Caco-2 (cell line): Measurements from ENCODE around the gene CABP7. TPM values are rescaled to one million over a fixed set of nuclear protein-coding genes. Genes with fewer than 3 reads are reported as not detected.

Source experiments
- BruUV-seq: library from RNA; stranded (reverse); fragments of 400-500 nt; replicated peaks from 2 replicates; lab custom pipeline; 2021; lab: Mats Ljungman, UMichigan
- CTCF ChIA-PET: fragments of 300-600 bp; sonication (Branson Sonifier 250); formaldehyde crosslinking; loops from one replicate; lab custom pipeline; 2022; ENCODE audit warnings: antibody characterized with exemption; lab: Charles Lee
- POLR2A ChIA-PET: fragments of 300-600 bp; sonication (Branson Sonifier 250); formaldehyde crosslinking; loops from one replicate; lab custom pipeline; 2022; ENCODE audit warnings: antibody characterized with exemption; lab: Charles Lee
- DNase-seq, 2 experiments: peaks; one replicate each; pipeline versions ENCODE4 v3.0.0 to v3.0.0-alpha.2; 2020 to 2022
- H3K27me3 ChIP-seq: replicated peaks from 2 replicates; pipeline ENCODE4 v1.6.0; 2011; ENCODE audit warnings: low read length; ENCODE audit not compliant: control insufficient read depth, insufficient read depth
- H3K36me3 ChIP-seq: 2 replicates; pipeline ENCODE4 v1.5.1; 2011; ENCODE audit warnings: low read length; ENCODE audit not compliant: control insufficient read depth, insufficient read depth
- H3K4me1 ChIP-seq: fragments of 250-450 bp; sonication (Bioruptor Pico); 2 replicates; pipeline ENCODE4 v1.5.1; 2020; ENCODE audit warnings: mild to moderate bottlenecking
- H3K4me3 ChIP-seq: 2 replicates; pipeline ENCODE4 v1.5.1; 2011; ENCODE audit warnings: low read depth, mild to moderate bottlenecking, control low read depth, low read length
- H3K9me3 ChIP-seq: fragments of 250-450 bp; sonication (Bioruptor Pico); 2 replicates; pipeline ENCODE4 v1.5.1; 2020; ENCODE audit warnings: mild to moderate bottlenecking, moderate library complexity
- H3K27ac Mint-ChIP-seq: one replicate; pipeline ENCODE4 v1.8.0; 2022; ENCODE audit warnings: mixed read lengths; ENCODE audit not compliant: unreplicated experiment
- H3K27me3 Mint-ChIP-seq: one replicate; pipeline ENCODE4 v1.8.0; 2022; ENCODE audit warnings: mixed read lengths; ENCODE audit not compliant: insufficient read depth, unreplicated experiment
- H3K36me3 Mint-ChIP-seq: one replicate; pipeline ENCODE4 v1.8.0; 2022; ENCODE audit warnings: mild to moderate bottlenecking, mixed read lengths; ENCODE audit not compliant: insufficient read depth, unreplicated experiment
- H3K4me1 Mint-ChIP-seq: one replicate; pipeline ENCODE4 v1.8.0; 2022; ENCODE audit warnings: low read depth, mixed read lengths; ENCODE audit not compliant: unreplicated experiment
- H3K4me3 Mint-ChIP-seq: one replicate; pipeline ENCODE4 v1.8.0; 2022; ENCODE audit warnings: mild to moderate bottlenecking, moderate library complexity, mixed read lengths; ENCODE audit not compliant: unreplicated experiment
- H3K9me3 Mint-ChIP-seq: one replicate; pipeline ENCODE4 v1.8.0; 2022; ENCODE audit warnings: mixed read lengths; ENCODE audit not compliant: unreplicated experiment
- CTCF ChIP-seq, 2 experiments: fragments of 200-600 bp in 1 of 2; IDR thresholded peaks; 1 replicate in 1 of 2; 2 replicates in 1 of 2; pipeline versions ENCODE4 v1.5.1 to v1.8.0; 2011 to 2022; ENCODE audit warnings: antibody characterized with exemption in 1 of 2, control low read depth in 1 of 2, inconsistent platforms in 1 of 2, low read depth in 1 of 2, low read length in 1 of 2, mild to moderate bottlenecking in 1 of 2, moderate library complexity in 1 of 2; ENCODE audit not compliant: insufficient read depth in 1 of 2, severe bottlenecking in 1 of 2, unreplicated experiment in 1 of 2
- intact Hi-C: fragments of 100-400 bp; cut with micrococcal nuclease; formaldehyde crosslinking; loops from one replicate; pipeline ENCODE4 v1.10.0; 2022; ENCODE audit not compliant: unreplicated experiment
- total RNA-seq: library from RNA; stranded (reverse); gene quantifications from 2 replicates; pipeline ENCODE4 v1.2.3, GENCODE V29; 2022

Gene CABP7
- total RNA-seq, 1 experiment from 2014 or later, result not detected

GRCh38 chr22:29765905-29766631, 46.3 kb downstream of the CABP7 start:
- Mint-ChIP-seq H3K4me1 (peaks cover 19% of the 10 kb centered on the region), H3K9me3 (no peaks in the 10 kb centered on the region), H3K27ac (peak overlapping the region; percentile 99), H3K27me3 (no peaks in the 10 kb centered on the region), H3K36me3 (peaks cover 42% of the 10 kb centered on the region), H3K4me3 (peak overlapping the region; percentile 99)
- TF ChIP-seq CTCF (IDR thresholded peaks at IDR 0.05; ENCODE audit: insufficient read depth in 1 of 2, low read depth in 1 of 2, low read length in 1 of 2, severe bottlenecking in 1 of 2, unreplicated experiment in 1 of 2), result no peak
- H3K4me1 ChIP-seq, result peaks cover 30% of the 10 kb centered on the region
- H3K36me3 ChIP-seq, result no peaks in the 10 kb centered on the region; the same call in 1 of the 2 replicates
- H3K9me3 ChIP-seq, result no peaks in the 10 kb centered on the region
- ChIA-PET CTCF (no interaction called here), POLR2A (interaction anchor here (1.0 kb wide), 1 partner anchor 71 kb away, joined by 4 read pairs; the partner anchor contains the start of gene ASCC2)
- BruUV-seq, result TSS peak; percentile 83
- peak overlapping the region; percentile 61 for H3K4me3 ChIP-seq
- H3K27me3 ChIP-seq, result no peaks in the 10 kb centered on the region
- intact Hi-C loops, result loop anchor here (5.0 to 10.0 kb wide), 3 partner anchors 36 to 319 kb away; partner anchors contain the start of gene HORMAD2
- DNase-seq, result peak in 1 of 2 experiments; percentile 56

- H3K27ac Mint-ChIP-seq, result peak within 1 kb of the TSS; percentile 99
- H3K36me3 ChIP-seq, result no peaks in the 10 kb centered on the region; the same call in 1 of the 2 replicates
- H3K4me1 ChIP-seq, result peaks cover 30% of the 10 kb centered on the region
- CTCF ChIA-PET, result interaction anchor here (0.6 kb wide), 2 partner anchors 47 to 472 kb away, joined by 3 read pairs; no protein-coding TSS in a partner anchor
- TF ChIP-seq CTCF (IDR thresholded peaks at IDR 0.05; ENCODE audit: insufficient read depth in 1 of 2, low read depth in 1 of 2, low read length in 1 of 2, severe bottlenecking in 1 of 2, unreplicated experiment in 1 of 2), result no peak
- no peaks in the 10 kb centered on the region for H3K9me3 ChIP-seq
- H3K4me3 Mint-ChIP-seq, result peak within 1 kb of the TSS; percentile 99
- H3K4me1 Mint-ChIP-seq, result peaks cover 19% of the 10 kb centered on the region
- H3K9me3 Mint-ChIP-seq, result no peaks in the 10 kb centered on the region
- BruUV-seq, result no TSS peak
- POLR2A ChIA-PET, result interaction anchor here (0.6 to 1.0 kb wide), 4 partner anchors 19 to 71 kb away, joined by 3 to 4 read pairs (median 4); partner anchors contain the start of gene ASCC2
- intact Hi-C loops, result loop anchor here (5.0 to 10.0 kb wide), 3 partner anchors 36 to 318 kb away; partner anchors contain the start of gene HORMAD2
- H3K27me3 Mint-ChIP-seq, result no peaks in the 10 kb centered on the region
- peak; percentile 96 to 98 for DNase-seq
- H3K36me3 Mint-ChIP-seq, result peaks cover 43% of the 10 kb centered on the region
- no peaks in the 10 kb centered on the region for H3K27me3 ChIP-seq
- peak within 1 kb of the TSS; percentile 98 for H3K4me3 ChIP-seq
Measured at GRCh38 chr22:29766632-29767170, 46.9 kb downstream of the CABP7 start, which contains the start of gene ZMAT5. ZMAT5 (minus strand) TSS chr22:29767007; CDS start chr22:29748544, 18,463 bp downstream.
